OCI-LY3 (cell line): ENCODE results near the gene EEIG2.
"Not testable (repeated sequence)": the region's sequence is repeated elsewhere in the genome, so short reads cannot be mapped to it uniquely, and the experiment has no call there.

Experiments
- H2AFZ ChIP-seq: fragments of 200-600, 300-600 bp; shearing (Covaris generic); 2 replicates; pipeline ENCODE4 v1.6.0; 2014; ENCODE audit warnings: antibody characterized with exemption, low read depth, low read length
- H3K27ac ChIP-seq: fragments of 200-600, 300-600 bp; sonication (generic); 2 replicates; pipeline ENCODE4 v1.5.1; 2014; ENCODE audit warnings: mild to moderate bottlenecking, low read length, moderate library complexity, mixed read lengths
- H3K27me3 ChIP-seq: fragments of 200-600, 300-600 bp; sonication (generic); 2 replicates; pipeline ENCODE4 v1.6.1; 2014; ENCODE audit warnings: low read depth, low read length, mixed read lengths
- H3K36me3 ChIP-seq: fragments of 200-600, 300-600 bp; sonication (generic); replicated peaks from 2 replicates; pipeline ENCODE3; 2014; ENCODE audit warnings: low read depth, low read length, mixed read lengths
- H3K4me1 ChIP-seq: fragments of 300-600, 200-600 bp; sonication (generic); 2 replicates; pipeline ENCODE4 v1.6.1; 2014; ENCODE audit warnings: low read length, mixed read lengths
- H3K4me2 ChIP-seq: fragments of 200-600, 300-600 bp; sonication (generic); 2 replicates; pipeline ENCODE4 v1.6.1; 2014; ENCODE audit warnings: low read length, mixed read lengths
- H3K4me3 ChIP-seq: fragments of 300-600, 200-600 bp; sonication (generic); 2 replicates; pipeline ENCODE4 v1.5.1; 2014; ENCODE audit warnings: antibody characterized with exemption, mild to moderate bottlenecking, low read length, moderate library complexity
- H3K79me2 ChIP-seq: fragments of 300-600, 200-600 bp; shearing (Covaris generic); 2 replicates; pipeline ENCODE4 v1.6.1; 2014; ENCODE audit warnings: mild to moderate bottlenecking, low read length, mixed read lengths
- H3K9ac ChIP-seq: fragments of 300-600, 200-600 bp; shearing (Covaris generic); 2 replicates; pipeline ENCODE4 v1.6.0; 2014; ENCODE audit warnings: mild to moderate bottlenecking, low read length, moderate library complexity
- H3K9me3 ChIP-seq: fragments of 200-600, 300-600 bp; shearing (Covaris generic); 2 replicates; pipeline ENCODE4 v1.6.1; 2014; ENCODE audit warnings: low read length, mixed read lengths; ENCODE audit not compliant: insufficient read depth
- H4K20me1 ChIP-seq: fragments of 200-600, 300-600 bp; sonication (generic); 2 replicates; pipeline ENCODE4 v1.6.1; 2016; ENCODE audit warnings: low read length, mixed read lengths; ENCODE audit not compliant: insufficient read depth
- EZH2phosphoT487 ChIP-seq: fragments of 200-600 bp; shearing (Covaris generic); IDR thresholded peaks from 2 replicates; pipeline ENCODE4 v1.6.1; 2018; ENCODE audit warnings: antibody characterized with exemption, mixed run types, low read depth
- TF ChIP-seq, protein P1 (sequence below): fragments of 200-600, 300-600 bp; sonication (generic); IDR thresholded peaks from 2 replicates; pipeline ENCODE4 v1.5.1; 2014; ENCODE audit warnings: antibody characterized with exemption, low read length, low read depth

The EEIG2 gene

DNA sequence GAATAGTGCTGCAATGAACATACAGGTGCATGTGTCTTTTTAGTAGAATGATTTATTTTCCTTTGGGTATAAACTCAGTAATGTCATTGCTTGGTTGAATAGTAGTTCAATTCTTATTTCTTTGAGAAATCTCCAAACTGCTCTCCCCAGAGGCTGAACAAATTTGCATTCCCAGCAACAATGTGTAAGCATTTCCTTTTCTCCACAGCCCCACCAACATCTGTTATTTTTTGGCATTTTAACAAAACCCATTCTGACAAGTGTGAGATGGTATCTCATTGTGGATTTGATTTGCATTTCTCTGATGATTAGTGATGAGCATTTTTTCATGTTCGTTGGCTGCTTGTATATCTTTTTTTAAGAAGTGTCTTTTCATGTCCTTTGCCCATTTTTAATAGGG lies 21.9 kb upstream of the EEIG2 start:
- H3K4me3 ChIP-seq = no peak overlapping the region
- H3K9ac ChIP-seq = no peak overlapping the region
- no peaks in the 10 kb centered on the region for H3K27me3 ChIP-seq
- no peaks in the 10 kb centered on the region for H3K79me2 ChIP-seq
- TF ChIP-seq EZH2phosphoT487 = no peak
- TF ChIP-seq, protein P1, sequence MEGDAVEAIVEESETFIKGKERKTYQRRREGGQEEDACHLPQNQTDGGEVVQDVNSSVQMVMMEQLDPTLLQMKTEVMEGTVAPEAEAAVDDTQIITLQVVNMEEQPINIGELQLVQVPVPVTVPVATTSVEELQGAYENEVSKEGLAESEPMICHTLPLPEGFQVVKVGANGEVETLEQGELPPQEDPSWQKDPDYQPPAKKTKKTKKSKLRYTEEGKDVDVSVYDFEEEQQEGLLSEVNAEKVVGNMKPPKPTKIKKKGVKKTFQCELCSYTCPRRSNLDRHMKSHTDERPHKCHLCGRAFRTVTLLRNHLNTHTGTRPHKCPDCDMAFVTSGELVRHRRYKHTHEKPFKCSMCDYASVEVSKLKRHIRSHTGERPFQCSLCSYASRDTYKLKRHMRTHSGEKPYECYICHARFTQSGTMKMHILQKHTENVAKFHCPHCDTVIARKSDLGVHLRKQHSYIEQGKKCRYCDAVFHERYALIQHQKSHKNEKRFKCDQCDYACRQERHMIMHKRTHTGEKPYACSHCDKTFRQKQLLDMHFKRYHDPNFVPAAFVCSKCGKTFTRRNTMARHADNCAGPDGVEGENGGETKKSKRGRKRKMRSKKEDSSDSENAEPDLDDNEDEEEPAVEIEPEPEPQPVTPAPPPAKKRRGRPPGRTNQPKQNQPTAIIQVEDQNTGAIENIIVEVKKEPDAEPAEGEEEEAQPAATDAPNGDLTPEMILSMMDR = no peak
- no peaks in the 10 kb centered on the region for H4K20me1 ChIP-seq
- no peaks in the 10 kb centered on the region for H3K9me3 ChIP-seq
- no peak overlapping the region for H3K27ac ChIP-seq
- no peaks in the 10 kb centered on the region for H3K36me3 ChIP-seq
- H3K4me2 ChIP-seq = no peak overlapping the region
- no peak overlapping the region for H2AFZ ChIP-seq
- H3K4me1 ChIP-seq = peaks cover 15% of the 10 kb centered on the region; the same call in 1 of the 2 replicates

DNA sequence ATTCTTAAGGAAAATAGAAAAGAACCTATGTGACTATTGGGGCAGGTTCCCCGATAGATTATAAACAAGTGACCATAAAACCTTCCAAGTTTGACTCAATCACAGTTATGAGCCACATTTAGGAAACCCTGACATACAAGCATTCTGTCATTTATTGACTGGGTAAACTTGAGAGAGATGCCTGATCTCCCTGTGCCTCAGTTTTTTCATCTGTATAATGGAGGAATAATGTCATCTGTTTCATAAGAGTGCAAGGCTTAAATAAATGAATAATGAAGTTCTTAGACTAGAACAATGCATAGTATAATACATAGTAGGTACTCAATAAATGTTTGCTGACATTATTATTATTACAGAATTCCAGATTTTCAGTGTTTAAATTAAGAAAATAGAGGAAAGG lies 18.9 kb upstream of the EEIG2 start:
- H3K4me2 ChIP-seq = no peak overlapping the region
- TF ChIP-seq, protein P1 = no peak
- TF ChIP-seq EZH2phosphoT487 = no peak

DNA sequence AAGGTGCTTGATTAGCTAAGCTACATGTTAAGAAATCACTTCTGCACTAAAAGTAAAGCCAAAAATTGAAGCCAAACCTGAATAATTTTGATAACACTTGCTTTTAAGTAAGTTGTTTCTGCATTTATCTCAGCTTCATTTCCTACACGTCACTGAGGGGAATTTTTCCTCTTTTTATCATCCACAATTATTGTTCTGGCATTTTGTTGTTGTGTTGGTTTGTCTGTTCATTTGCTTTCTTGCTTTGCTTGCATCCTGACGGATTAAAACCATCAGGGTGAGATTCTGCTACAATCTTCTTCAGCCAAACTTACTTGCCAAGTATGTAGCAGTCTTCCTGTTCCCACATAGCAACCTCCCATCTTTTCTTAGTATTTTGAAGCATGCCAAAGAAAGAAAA lies 18.0 kb upstream of the EEIG2 start:
- Histone ChIP-seq H3K4me3 (no peak overlapping the region), H4K20me1 (no peaks in the 10 kb centered on the region), H3K27me3 (no peaks in the 10 kb centered on the region), H2AFZ (no peak overlapping the region), H3K4me1 (no peaks in the 10 kb centered on the region), H3K79me2 (no peaks in the 10 kb centered on the region), H3K4me2 (no peak overlapping the region), H3K36me3 (no peaks in the 10 kb centered on the region), H3K9me3 (no peaks in the 10 kb centered on the region), H3K27ac (no peak overlapping the region), H3K9ac (no peak overlapping the region)
- no peak for TF ChIP-seq EZH2phosphoT487
- TF ChIP-seq, protein P1 = no peak

More for the DNA sequence above, 18.9 kb upstream of the EEIG2 start:
- no peak overlapping the region for H2AFZ ChIP-seq
- H3K27me3 ChIP-seq = no peaks in the 10 kb centered on the region
- no peak overlapping the region for H3K4me3 ChIP-seq
- no peaks in the 10 kb centered on the region for H4K20me1 ChIP-seq
- H3K36me3 ChIP-seq = no peaks in the 10 kb centered on the region
- H3K4me1 ChIP-seq = no peaks in the 10 kb centered on the region
- H3K9me3 ChIP-seq = no peaks in the 10 kb centered on the region
- H3K27ac ChIP-seq = no peak overlapping the region
- no peaks in the 10 kb centered on the region for H3K79me2 ChIP-seq
- no peak overlapping the region for H3K9ac ChIP-seq

DNA sequence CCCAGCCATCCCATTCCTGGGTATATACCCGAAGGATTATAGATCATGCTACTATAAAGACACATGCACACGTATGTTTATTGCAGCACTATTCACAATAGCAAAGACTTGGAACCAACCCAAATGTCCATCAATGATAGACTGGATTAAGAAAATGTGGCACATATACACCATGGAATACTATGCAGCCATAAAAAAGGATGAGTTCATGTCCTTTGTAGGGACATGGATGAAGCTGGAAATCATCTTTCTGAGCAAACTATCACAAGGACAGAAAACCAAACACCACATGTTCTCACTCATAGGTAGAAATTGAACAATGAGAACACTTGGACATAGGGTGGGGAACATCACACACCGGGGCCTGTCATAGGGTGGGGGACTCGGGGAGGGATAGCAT lies 12.4 kb upstream of the EEIG2 start:
- H4K20me1 ChIP-seq, H3K27me3 ChIP-seq, H3K4me2 ChIP-seq, H3K79me2 ChIP-seq, H3K9me3 ChIP-seq, H3K4me3 ChIP-seq, H3K9ac ChIP-seq, H3K27ac ChIP-seq, H3K36me3 ChIP-seq, H2AFZ ChIP-seq: not testable (repeated sequence)
- peaks cover 24% of the 10 kb centered on the region for H3K4me1 ChIP-seq
